GM23248 (cell line): ENCODE measurements around the gene PHC2.

Source experiments
- EZH2 ChIP-seq: fragments of 200-600 bp; sonication (generic); IDR thresholded peaks from 2 replicates; pipeline ENCODE4 v1.6.1; 2018; ENCODE audit warnings: antibody characterized with exemption, mild to moderate bottlenecking; ENCODE audit not compliant: insufficient read depth, poor library complexity, severe bottlenecking
- EZH2phosphoT487 ChIP-seq: fragments of 200-600 bp; sonication (generic); IDR thresholded peaks from 2 replicates; pipeline ENCODE4 v1.6.1; 2018; ENCODE audit warnings: antibody characterized with exemption, moderate library complexity, mild to moderate bottlenecking, low read depth; ENCODE audit not compliant: insufficient read depth

DNA sequence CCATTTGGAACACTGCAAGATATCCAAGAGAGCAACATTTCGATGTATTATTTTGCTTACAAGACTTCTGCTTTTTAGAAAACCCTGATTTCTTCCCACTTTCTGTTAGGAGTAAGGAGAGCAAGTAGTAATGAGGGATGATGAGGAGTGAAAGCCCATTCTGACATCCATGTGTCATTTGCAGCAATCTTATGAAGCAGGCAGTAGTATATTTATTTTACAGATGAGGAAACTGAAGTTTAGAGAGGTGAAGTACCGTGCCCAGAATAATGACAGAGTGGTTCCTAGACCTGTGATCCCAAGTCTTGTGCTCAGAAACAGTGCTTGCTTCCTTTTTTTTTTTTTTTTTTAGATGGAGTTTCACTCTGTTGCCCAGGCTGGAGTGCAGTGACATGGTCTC is 34.4 kb upstream of the PHC2 start:
- TF ChIP-seq EZH2 (no peak), EZH2phosphoT487 (no peak)
